GM23338 (cell line): ENCODE data around the gene KCTD17. TPM values are rescaled to one million over a fixed set of nuclear protein-coding genes. Genes with fewer than 3 reads are reported as not detected.

Source experiments
- ATAC-seq: fragments of 200-7000 bp; cut with Tn5 transposase; 3 replicates; pipeline ENCODE4 v1.9.1; 2020
- DNase-seq: peaks from one replicate; pipeline ENCODE4 v3.0.0-alpha.2; 2015; ENCODE audit warnings: low spot score
- H2AFZ ChIP-seq: fragments of 200-600 bp; sonication (generic); 2 replicates; pipeline ENCODE4 v1.8.0; 2016; ENCODE audit warnings: antibody characterized with exemption, mild to moderate bottlenecking, moderate library complexity
- H3F3A ChIP-seq: fragments of 200-600 bp; sonication (generic); replicated peaks from 2 replicates; pipeline ENCODE4 v1.8.0; 2017; ENCODE audit warnings: antibody characterized with exemption, mixed run types, low read depth
- H3K27ac ChIP-seq: fragments of 200-600 bp; sonication (generic); 2 replicates; pipeline ENCODE4 v1.6.1; 2016; ENCODE audit warnings: low read depth
- H3K27me3 ChIP-seq: fragments of 200-600 bp; sonication (generic); 2 replicates; pipeline ENCODE4 v1.8.0; 2016; ENCODE audit warnings: mild to moderate bottlenecking, mixed run types, moderate library complexity; ENCODE audit not compliant: insufficient read depth
- H3K36me3 ChIP-seq: fragments of 200-600 bp; sonication (generic); 2 replicates; pipeline ENCODE4 v1.8.0; 2016; ENCODE audit warnings: mild to moderate bottlenecking; ENCODE audit not compliant: insufficient read depth
- H3K4me1 ChIP-seq: fragments of 200-600 bp; sonication (generic); 2 replicates; pipeline ENCODE4 v1.8.0; 2016; ENCODE audit warnings: mild to moderate bottlenecking, moderate library complexity; ENCODE audit not compliant: insufficient read depth
- H3K4me2 ChIP-seq: fragments of 200-600 bp; sonication (generic); 2 replicates; pipeline ENCODE4 v1.7.1; 2017; ENCODE audit warnings: mixed run types
- H3K4me3 ChIP-seq: fragments of 200-600 bp; sonication (generic); 2 replicates; pipeline ENCODE4 v1.6.1; 2016; ENCODE audit warnings: mixed run types
- H3K79me2 ChIP-seq: fragments of 200-600 bp; sonication (generic); replicated peaks from 2 replicates; pipeline ENCODE4 v1.8.0; 2017; ENCODE audit warnings: mild to moderate bottlenecking; ENCODE audit not compliant: insufficient read depth
- H3K9me2 ChIP-seq: fragments of 200-600 bp; sonication (generic); 2 replicates; pipeline ENCODE4 v1.8.0; 2017; ENCODE audit not compliant: insufficient read depth
- H4K20me1 ChIP-seq: fragments of 200-600 bp; sonication (generic); replicated peaks from 2 replicates; pipeline ENCODE4 v1.8.0; 2017; ENCODE audit warnings: mild to moderate bottlenecking; ENCODE audit not compliant: insufficient read depth
- H3K27ac Mint-ChIP-seq: 2 replicates; pipeline ENCODE4 v1.8.0; 2020; ENCODE audit warnings: inconsistent platforms, mild to moderate bottlenecking, moderate library complexity, mixed read lengths
- H3K27me3 Mint-ChIP-seq: 3 replicates; pipeline ENCODE4 v1.8.0; 2022; ENCODE audit warnings: low read depth, mild to moderate bottlenecking, moderate library complexity, mixed read lengths, inconsistent platforms; ENCODE audit not compliant: insufficient read depth, poor library complexity
- H3K36me3 Mint-ChIP-seq: 3 replicates; pipeline ENCODE4 v1.8.0; 2021; ENCODE audit warnings: low read depth, mild to moderate bottlenecking, inconsistent platforms, moderate library complexity, mixed read lengths
- H3K4me1 Mint-ChIP-seq: 3 replicates; pipeline ENCODE4 v1.8.0; 2020; ENCODE audit warnings: mild to moderate bottlenecking, inconsistent platforms, mixed read lengths
- H3K4me3 Mint-ChIP-seq: 3 replicates; pipeline ENCODE4 v1.8.0; 2021; ENCODE audit warnings: moderate library complexity, mild to moderate bottlenecking, inconsistent platforms, mixed read lengths
- H3K9me3 Mint-ChIP-seq: 3 replicates; pipeline ENCODE4 v1.8.0; 2020; ENCODE audit warnings: moderate library complexity, mild to moderate bottlenecking, inconsistent platforms, mixed read lengths
- CREB1 ChIP-seq: fragments of 250-450 bp; sonication (Bioruptor Pico); IDR thresholded peaks from 2 replicates; pipeline ENCODE4 v1.5.0; 2020; ENCODE audit warnings: low read depth, mild to moderate bottlenecking, moderate library complexity
- EZH2 ChIP-seq: fragments of 200-600 bp; sonication (generic); IDR thresholded peaks from one replicate; pipeline ENCODE4 v1.8.0; 2017; ENCODE audit warnings: antibody characterized with exemption, mild to moderate bottlenecking, low read depth; ENCODE audit not compliant: unreplicated experiment
- EZH2phosphoT487 ChIP-seq: fragments of 200-600 bp; sonication (generic); IDR thresholded peaks from one replicate; pipeline ENCODE4 v1.8.1; 2018; ENCODE audit warnings: antibody characterized with exemption; ENCODE audit not compliant: unreplicated experiment
- NANOG ChIP-seq: IDR thresholded peaks from 2 replicates; pipeline ENCODE4 v1.6.1; 2016; ENCODE audit warnings: antibody characterized with exemption, borderline replicate concordance
- POLR2AphosphoS5 ChIP-seq: IDR thresholded peaks from 2 replicates; pipeline ENCODE4 v1.6.1; 2016; ENCODE audit warnings: antibody characterized with exemption, low read depth
- STAT1 ChIP-seq: IDR thresholded peaks from one replicate; pipeline ENCODE4 v1.6.1; 2016; ENCODE audit warnings: antibody characterized with exemption; ENCODE audit not compliant: unreplicated experiment
- ZNF114 ChIP-seq: fragments of 250-450 bp; sonication (Bioruptor Pico); IDR thresholded peaks from 2 replicates; pipeline ENCODE4 v1.5.0; 2020; ENCODE audit warnings: mild to moderate bottlenecking, moderate library complexity
- ZNF331 ChIP-seq: fragments of 250-450 bp; sonication (Bioruptor Pico); IDR thresholded peaks from 2 replicates; pipeline ENCODE4 v1.5.0; 2020; ENCODE audit warnings: low read depth, mild to moderate bottlenecking, moderate library complexity
- polyA plus RNA-seq: library from polyadenylated mRNA; unstranded; fragments of >200 nt; fragmentation: Nextera tagmentation; extraction: Ambion mirVana; gene quantifications from 2 replicates; pipeline ENCODE4 v1.2.1, GENCODE V29; 2016
- total RNA-seq: library from RNA; depleted of rRNA; stranded (reverse); fragments of >200 nt; shearing (Covaris generic); gene quantifications from 2 replicates; pipeline ENCODE4 v1.2.3, GENCODE V29; 2014
- TF ChIP-seq, protein P1 (sequence below), 2 experiments: fragments of 200-600 bp in 1 of 2; sonication (generic) in 1 of 2; conservative IDR thresholded peaks; 2 replicates each; pipeline versions ENCODE4 v1.5.1 to v1.6.1; 2016 to 2017; ENCODE audit warnings: antibody characterized with exemption in 2 of 2, low read depth in 2 of 2, mild to moderate bottlenecking in 2 of 2, moderate library complexity in 1 of 2
- TF ChIP-seq, protein P2 (sequence below): IDR thresholded peaks from one replicate; pipeline ENCODE4 v1.6.1; 2018; ENCODE audit warnings: antibody characterized with exemption; ENCODE audit not compliant: unreplicated experiment
- TF ChIP-seq, protein P3 (sequence below): IDR thresholded peaks from 2 replicates; pipeline ENCODE4 v1.6.1; 2016; ENCODE audit warnings: antibody characterized with exemption

The KCTD17 gene
- total and polyA plus RNA-seq, 2 experiments from 2014 or later, result 25.1 to 35.0 TPM

DNA sequence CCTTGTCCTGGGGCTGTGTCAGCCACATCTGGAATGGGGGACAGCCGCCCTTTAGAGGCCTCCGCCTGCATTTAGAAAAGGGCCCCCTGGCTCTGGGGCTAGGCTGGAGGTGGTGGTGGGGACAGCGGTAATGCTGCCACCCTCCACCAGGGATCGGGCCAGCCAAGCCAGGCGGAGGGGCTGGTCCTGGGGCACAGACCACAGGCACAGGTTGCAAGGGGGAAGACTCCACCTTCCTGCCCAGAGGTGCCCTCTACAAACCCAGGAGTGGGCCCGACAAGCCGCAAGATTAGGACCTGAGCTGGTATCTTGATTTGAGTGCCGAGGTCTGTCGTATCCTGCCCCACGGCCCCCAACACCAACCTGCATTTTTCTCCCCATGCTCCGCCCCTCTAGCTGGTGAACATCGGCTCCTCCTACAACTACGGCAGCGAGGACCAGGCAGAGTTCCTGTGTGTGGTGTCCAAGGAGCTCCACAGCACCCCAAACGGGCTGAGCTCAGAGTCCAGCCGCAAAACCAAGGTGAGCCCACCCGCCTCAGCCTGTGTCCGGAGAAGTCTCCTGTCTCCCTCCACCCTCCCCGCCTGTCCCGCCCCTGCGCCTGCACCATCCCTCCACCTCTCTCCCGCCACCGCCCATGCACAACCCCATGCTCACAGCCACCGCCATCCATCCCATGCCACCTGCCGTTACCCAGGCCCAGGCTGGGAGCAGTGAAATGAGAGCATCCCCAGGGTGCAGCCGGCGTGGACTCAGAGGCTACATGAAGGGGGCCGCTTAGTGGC lies 7.6 kb downstream of the KCTD17 start (continued):
- TF ChIP-seq, protein P1, sequence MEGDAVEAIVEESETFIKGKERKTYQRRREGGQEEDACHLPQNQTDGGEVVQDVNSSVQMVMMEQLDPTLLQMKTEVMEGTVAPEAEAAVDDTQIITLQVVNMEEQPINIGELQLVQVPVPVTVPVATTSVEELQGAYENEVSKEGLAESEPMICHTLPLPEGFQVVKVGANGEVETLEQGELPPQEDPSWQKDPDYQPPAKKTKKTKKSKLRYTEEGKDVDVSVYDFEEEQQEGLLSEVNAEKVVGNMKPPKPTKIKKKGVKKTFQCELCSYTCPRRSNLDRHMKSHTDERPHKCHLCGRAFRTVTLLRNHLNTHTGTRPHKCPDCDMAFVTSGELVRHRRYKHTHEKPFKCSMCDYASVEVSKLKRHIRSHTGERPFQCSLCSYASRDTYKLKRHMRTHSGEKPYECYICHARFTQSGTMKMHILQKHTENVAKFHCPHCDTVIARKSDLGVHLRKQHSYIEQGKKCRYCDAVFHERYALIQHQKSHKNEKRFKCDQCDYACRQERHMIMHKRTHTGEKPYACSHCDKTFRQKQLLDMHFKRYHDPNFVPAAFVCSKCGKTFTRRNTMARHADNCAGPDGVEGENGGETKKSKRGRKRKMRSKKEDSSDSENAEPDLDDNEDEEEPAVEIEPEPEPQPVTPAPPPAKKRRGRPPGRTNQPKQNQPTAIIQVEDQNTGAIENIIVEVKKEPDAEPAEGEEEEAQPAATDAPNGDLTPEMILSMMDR (conservative IDR thresholded peaks at IDR 0.05; ENCODE audit: low read depth in 2 of 2), result peak in 1 of 2 experiments; percentile 26; a peak in 1 of 4 replicates
- TF ChIP-seq POLR2AphosphoS5 (no peak), EZH2phosphoT487 (no peak)

DNA sequence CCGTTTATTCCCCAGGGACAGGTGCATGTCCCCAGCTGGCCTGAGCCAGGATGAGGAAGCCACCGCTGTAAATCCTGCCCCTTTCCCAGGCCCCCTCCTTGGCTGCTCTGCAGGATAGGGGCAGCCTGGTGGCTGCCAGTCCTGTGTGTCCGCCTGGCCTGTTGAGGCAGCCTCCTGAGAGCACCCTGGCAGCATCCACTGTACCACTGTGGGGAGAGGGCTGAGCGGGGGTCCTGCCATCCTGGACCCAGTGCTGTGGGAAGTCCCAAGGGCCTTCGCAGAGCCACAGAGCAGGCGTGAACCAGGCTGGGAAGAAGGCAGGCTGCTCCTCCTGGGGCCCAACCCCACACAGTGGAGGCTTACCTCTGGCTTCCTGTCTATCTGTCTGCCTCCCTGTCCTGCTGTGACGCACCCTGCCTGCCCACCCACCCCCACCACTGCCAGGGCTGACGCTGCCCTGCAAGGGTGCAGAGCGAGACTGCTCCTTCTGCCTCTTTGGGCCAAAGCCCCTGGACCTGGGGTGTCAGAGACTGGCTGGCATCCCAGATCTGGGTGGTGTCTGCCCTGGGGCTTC lies 8.4 kb downstream of the KCTD17 start:
- Mint-ChIP-seq H3K36me3 (peaks cover 14% of the 10 kb centered on the region), H3K4me3 (no peak overlapping the region), H3K9me3 (no peaks in the 10 kb centered on the region), H3K4me1 (peaks cover 31% of the 10 kb centered on the region), H3K27me3 (peaks cover 8% of the 10 kb centered on the region), H3K27ac (no peak overlapping the region)
- no peaks in the 10 kb centered on the region; the same call in 1 of the 2 replicates for H3K36me3 ChIP-seq
- DNase-seq, result no peak
- no peak overlapping the region for H2AFZ ChIP-seq
- H3K4me2 ChIP-seq, result no peak overlapping the region
- no peak overlapping the region for H3K4me3 ChIP-seq
- no peaks in the 10 kb centered on the region for H3K27me3 ChIP-seq
- H3K27ac ChIP-seq, result no peak overlapping the region
- 0 out of 2 replicates have a peak, but pooled peaks cover 4% of the 10 kb centered on the region for H4K20me1 ChIP-seq
- ATAC-seq, result no peak
- H3K79me2 ChIP-seq, result no peaks in the 10 kb centered on the region
- H3K9me2 ChIP-seq, result no peaks in the 10 kb centered on the region
- peaks cover 17% of the 10 kb centered on the region; the same call in 1 of the 2 replicates for H3K4me1 ChIP-seq
- H3F3A ChIP-seq, result no peaks in the 10 kb centered on the region
- TF ChIP-seq EZH2phosphoT487 (no peak), NANOG (no peak), ZNF114 (no peak), STAT1 (no peak), ZNF331 (CRISPR knock-in tag) (no peak), EZH2 (no peak), POLR2AphosphoS5 (no peak), CREB1 (CRISPR knock-in tag) (no peak)
- TF ChIP-seq, protein P2, sequence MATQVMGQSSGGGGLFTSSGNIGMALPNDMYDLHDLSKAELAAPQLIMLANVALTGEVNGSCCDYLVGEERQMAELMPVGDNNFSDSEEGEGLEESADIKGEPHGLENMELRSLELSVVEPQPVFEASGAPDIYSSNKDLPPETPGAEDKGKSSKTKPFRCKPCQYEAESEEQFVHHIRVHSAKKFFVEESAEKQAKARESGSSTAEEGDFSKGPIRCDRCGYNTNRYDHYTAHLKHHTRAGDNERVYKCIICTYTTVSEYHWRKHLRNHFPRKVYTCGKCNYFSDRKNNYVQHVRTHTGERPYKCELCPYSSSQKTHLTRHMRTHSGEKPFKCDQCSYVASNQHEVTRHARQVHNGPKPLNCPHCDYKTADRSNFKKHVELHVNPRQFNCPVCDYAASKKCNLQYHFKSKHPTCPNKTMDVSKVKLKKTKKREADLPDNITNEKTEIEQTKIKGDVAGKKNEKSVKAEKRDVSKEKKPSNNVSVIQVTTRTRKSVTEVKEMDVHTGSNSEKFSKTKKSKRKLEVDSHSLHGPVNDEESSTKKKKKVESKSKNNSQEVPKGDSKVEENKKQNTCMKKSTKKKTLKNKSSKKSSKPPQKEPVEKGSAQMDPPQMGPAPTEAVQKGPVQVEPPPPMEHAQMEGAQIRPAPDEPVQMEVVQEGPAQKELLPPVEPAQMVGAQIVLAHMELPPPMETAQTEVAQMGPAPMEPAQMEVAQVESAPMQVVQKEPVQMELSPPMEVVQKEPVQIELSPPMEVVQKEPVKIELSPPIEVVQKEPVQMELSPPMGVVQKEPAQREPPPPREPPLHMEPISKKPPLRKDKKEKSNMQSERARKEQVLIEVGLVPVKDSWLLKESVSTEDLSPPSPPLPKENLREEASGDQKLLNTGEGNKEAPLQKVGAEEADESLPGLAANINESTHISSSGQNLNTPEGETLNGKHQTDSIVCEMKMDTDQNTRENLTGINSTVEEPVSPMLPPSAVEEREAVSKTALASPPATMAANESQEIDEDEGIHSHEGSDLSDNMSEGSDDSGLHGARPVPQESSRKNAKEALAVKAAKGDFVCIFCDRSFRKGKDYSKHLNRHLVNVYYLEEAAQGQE, result no peak
- TF ChIP-seq, protein P3, sequence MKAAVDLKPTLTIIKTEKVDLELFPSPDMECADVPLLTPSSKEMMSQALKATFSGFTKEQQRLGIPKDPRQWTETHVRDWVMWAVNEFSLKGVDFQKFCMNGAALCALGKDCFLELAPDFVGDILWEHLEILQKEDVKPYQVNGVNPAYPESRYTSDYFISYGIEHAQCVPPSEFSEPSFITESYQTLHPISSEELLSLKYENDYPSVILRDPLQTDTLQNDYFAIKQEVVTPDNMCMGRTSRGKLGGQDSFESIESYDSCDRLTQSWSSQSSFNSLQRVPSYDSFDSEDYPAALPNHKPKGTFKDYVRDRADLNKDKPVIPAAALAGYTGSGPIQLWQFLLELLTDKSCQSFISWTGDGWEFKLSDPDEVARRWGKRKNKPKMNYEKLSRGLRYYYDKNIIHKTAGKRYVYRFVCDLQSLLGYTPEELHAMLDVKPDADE, result no peak
